CD4-positive, alpha-beta T cell treated with Interleukin-17A for 4 hours (primary cell): ENCODE measurements around the gene USB1.

ENCODE experiments used
- DNase-seq: peaks from one replicate; pipeline ENCODE4 v3.0.0-alpha.2; 2020; ENCODE audit warnings: mixed read lengths

USB1 gene

DNA sequence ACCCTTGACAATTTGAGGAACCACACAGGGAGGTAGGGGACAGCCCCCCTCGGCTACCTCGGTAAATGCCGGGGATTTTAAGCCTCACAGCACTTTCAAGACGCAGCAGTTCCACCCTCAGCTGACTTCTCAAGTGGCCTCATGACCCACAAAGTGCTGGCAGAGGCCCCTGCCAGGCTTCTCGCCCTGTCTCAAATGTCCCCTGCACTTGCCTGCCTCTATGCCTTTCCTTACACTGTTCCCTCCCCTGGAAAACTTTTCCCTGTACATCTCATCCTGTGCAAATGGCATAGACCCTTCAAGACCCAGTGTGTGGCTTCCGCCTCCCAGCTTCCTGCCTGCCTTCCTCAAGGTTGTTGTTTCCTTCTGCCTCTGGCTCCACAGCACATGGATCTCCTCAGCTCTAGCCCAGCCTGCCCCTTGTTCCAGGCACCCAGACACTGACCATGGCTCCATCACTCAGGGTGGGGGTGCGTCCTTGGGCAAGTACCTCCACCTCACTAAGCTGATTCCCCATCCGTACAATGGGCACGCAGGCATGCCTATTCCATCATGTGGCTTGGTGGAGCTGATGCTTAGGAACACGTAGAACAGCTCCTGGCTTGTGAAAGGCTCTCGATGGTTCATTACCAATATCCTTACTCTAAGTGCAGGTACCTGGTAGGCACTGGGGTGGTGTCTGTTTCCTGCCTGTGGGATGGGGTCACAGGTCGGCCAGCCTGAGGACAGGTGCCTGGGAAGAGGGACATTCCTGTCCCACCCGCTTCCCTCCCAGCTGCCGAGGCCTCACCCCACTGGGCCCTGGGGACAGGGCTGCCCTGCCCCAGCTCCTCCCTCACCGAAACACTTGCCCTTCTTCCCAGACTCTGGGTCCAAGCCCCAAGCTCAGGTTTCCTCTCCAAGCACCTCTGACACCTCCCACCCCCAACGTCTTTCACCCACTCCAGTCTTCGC is 48.3 kb downstream of the USB1 start:
- DNase-seq = no peak

DNA sequence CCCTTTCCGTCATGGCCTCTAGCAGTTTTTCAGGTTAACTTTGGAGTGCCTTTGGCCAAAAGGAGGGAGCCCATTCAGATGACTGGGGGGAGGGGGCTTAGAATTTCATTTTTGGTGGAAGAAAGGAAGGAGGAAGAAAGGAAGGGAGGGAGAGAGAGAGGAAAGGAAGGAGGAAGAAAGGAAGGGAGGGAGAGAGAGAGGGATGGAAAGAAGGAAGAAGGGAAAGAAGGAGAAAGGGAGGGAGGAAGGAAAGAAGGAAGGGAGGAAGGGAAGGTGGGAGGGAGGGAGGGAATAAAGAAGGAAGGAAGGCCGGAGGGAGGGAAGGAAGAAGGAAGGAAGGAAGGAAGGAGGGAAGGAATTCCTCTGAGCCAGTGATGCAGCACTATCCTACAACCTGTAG is 50.1 kb downstream of the USB1 start:
- no peak for DNase-seq

GRCh38 chr16:58051821-58052603 is 50.8 kb downstream of the USB1 start:
- no peak for DNase-seq

DNA sequence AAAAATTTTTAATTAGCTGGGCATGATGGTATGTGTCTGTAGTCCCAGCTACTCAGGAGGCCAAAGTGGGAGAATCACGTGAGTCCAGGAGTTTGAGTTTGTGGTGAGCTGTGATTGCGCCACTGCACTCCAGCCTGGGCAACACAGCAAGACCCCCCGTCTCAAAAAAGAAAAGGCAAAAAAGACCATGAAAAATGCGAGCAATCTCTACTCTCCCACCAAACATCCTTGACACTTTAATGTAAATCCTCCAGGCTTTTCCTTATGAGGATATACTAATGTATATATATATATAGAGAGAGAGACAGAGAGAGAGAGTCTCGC is 52.4 kb downstream of the USB1 start:
- no peak for DNase-seq

DNA sequence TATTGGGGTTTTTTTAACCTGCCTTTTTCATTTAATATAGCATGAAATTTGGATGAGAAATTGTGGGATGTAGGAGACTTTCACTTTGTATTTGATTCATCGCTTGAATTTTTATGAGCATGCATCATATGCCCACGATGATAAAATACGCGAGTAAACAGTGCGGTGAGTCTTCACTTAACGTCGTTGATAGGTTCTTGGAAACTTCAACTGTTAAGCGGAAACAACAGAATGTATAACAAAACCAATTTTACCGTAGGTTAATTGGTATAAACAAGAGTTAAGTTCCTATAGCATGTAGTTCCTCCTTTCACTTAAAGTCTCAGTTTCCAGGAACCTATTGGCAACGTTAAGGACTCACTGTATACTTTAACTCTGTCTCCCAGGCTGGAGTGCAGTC is 53.1 kb downstream of the USB1 start:
- DNase-seq = no peak

DNA sequence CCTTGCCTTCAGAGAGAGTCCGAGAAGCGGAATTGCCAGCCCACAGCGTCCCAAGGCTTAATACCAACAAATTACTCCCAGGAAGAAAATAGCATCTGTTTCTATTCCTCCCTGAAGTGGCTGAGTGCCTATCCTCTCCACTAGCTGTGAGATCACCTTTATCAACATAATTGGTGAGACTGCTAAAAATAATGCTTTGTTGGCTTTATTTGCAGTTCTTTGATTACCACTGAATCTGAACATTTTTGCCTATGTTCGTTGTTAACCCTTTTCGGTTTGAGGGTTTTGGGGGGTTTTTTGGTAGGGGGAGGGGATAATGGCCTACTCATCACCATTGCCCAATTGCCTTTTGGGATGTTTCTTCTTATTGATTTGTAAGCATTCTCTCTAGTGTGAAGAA is 55.4 kb downstream of the USB1 start:
- no peak for DNase-seq

DNA sequence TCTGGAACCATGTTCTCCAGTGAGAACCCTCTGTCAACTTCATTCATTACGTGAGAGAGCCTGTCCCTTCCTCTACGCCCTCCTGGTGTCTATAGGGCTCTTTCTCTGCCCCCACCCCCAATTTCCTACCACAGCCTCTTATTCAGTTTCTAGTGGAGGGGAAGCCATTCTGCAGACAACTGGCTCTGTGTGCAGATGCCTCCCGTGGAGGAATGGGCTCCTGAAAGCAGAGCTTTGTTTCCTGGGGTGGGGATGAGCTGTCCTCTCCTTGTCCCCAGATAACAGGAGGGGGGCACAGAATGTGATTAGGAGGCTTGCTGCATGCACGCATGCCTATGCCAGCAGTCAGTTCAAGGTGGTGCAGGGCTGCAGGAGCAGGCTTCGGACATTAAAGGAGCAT is 55.9 kb downstream of the USB1 start:
- DNase-seq = no peak

DNA sequence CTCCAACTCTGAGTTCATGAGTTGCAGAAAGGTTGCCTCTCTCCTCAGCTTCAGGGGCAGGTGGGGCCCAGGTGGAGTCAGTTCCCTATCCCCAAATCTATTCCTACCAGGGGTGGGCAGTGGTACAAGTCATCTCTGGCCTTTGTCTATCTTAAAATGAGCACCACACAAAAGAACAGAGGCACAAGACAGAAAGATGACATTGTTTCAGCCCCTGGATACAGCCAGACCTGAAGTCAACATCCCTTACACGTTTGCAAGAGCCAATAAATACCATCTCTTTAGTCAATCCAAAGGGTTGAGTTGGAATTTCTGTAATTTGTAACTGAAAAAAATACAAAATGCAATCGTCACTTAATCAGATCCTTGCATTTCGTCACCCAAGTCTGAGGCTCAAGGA is 56.6 kb downstream of the USB1 start:
- DNase-seq = no peak

- DNase-seq = no peak
Measured at GRCh38 chr16:58062821-58063220, 61.6 kb downstream of the USB1 start.

DNA sequence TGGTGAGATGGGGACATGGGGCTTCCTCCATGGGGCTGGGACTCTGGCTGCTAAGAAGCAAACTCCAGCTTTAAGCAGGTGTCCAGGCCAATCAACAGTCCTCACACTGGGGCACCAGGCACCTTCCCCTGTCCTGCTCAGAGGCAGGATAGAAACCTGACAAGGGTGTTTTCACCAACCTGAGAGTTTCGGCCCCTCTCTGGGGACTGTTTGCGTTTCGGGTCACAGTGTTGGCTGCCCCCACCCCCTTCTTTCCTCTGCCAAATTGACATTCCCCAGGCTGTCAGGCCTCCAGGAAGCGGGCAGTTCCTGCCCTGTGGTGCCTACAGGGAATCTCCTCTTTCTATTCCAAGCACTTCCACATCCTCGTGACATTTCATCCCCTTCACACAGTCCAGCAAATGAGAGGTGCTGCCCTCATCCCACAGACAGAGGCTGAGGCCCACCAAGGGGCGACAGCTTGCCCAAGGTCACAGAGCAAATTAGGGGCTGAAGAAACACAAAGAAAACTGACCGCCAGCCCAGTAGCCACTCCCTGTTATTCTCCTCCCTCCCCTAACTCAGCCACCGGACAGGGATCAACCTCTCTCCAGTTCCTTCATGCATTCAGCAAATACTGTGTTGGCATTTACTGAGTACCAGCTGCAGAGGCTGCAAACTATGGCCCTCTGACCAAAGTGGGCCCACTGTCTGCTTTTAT is 62.3 kb downstream of the USB1 start:
- DNase-seq = no peak

- DNase-seq = no peak
Measured at GRCh38 chr16:58070585-58070984, 69.4 kb downstream of the USB1 start.
